HG02981 (cell line): ENCODE results near the gene CTSZ.
"Not testable (repeated sequence)": the region's sequence is repeated elsewhere in the genome, so short reads cannot be mapped to it uniquely, and the experiment has no call there.

Experiments used
- ATAC-seq: cut with Tn5 transposase; IDR thresholded peaks from one replicate; pipeline ENCODE4 v1.9.1; 2021; ENCODE audit warnings: mild to moderate bottlenecking, moderate library complexity; ENCODE audit not compliant: unreplicated experiment

The CTSZ gene

DNA sequence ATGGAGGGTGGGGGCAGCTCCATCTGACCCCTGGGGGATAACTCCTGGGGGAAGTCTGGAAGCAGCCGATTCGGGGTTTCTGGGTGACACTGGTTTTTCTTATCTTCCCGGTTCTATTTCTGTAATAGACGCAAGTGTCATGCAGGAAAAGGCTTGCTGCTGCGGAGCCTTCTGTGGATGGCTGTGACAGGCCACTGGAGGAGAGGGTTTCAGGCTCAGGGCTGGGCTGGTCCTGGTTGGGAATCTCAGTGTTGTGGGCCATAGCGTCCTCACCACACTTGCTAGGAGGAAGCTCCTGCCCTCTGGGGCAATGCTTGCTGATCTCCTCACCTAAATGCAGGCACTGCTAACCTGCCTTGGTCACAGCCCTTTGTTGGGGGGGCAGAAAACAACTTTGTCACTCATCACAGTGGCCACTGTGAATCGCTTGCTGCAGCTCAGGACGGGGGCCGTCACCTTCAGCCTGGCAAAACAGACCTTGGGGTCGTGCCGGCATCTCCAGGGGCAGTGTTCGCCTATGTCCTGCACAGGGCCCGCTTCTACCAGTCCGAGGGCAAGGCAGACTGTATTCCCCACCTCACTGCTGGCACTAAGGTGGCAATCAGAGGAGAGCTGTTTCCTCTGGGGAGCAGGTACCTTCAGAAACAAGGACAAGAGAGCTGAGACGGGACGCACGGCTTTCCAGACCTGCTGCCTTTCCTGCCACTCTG lies 7.8 kb upstream of the CTSZ start:
- no peak for ATAC-seq

DNA sequence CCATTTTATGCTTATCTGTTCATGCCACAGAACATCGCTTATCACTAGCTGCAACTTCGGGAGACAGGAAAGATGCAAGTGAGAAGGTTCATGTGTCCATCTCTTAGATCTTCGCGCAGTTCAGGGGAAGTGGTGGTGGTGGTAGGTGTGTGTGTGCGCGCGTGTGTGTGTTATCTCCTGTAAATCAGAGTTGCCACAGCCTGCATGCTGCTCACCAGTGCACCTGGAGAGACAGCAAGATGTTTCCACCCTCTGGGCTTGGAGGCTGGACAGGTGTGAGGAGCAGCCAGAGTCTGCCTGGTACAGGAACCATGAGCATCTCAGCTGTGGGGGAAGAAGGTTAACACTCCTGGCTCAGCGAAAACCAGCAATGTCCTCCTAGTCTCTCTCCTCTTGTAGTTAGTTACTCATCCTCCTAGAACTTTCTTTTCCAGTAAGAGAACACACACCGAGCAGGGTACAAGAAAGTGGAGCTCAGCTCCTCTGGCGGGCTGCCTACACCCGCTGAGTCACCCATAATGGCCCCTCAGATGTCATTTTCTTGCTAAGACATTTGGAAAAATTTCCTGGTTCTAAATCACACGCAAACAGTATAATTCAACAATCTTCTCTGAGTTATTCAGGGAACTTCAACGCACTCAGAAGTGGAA lies 7.0 kb upstream of the CTSZ start:
- ATAC-seq: no peak

DNA sequence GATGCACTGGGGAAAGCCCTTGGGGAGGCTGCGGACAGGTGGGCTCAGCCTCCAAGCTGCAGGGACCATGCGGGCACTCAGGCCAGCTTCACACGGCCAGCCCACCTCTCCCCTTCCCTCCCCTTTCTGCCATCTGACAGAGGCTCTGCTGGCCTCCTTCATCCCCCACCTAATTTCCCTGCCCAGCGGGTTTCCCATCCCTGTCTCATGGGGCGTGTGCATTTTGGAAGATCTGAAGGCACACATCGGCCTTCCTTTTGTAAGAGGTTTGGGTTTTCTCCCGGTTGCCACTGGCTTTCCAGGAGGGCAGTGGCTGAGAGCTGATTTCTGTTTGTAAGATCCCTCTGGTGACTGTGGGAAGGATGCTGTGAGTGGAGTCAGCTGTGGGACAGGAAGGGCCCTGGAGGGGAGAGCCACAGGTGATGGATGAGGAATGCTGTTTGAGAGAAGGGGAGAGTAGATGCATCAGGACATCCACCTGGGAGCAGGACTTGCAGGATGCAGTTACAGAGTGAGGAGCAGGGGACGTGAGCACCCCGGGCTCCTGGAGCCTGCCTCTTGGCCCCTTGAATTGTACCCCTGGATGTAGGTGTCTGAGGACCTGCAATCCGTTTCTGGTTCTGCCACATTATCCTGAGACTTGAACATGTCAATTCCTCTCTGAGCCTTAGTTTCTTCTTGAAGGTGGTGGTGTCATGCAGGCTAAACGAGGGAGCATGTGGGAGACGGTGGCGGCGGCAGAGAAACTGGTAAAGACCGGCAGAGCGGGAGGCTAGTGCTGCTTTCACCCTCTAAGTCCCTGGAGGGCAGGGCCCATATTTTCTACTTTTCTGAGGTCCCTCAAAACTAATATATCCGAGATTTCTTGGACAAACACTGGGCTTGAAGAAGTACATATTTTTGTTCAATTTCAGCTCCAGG lies 6.2 kb upstream of the CTSZ start:
- ATAC-seq: no peak

DNA sequence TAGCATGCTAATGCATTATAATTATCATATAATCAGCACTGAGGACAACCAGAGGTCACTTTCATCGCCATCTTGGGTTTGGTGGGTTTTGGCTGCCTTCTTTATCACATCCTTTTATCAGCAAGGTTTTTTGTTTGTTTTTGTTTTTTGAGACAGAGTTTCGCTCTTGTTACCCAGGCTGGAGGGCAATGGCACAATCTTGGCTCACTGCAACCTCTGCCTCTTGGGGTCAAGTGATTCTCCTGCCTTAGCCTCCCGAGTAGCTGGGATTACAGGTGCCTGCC lies 4.8 kb upstream of the CTSZ start:
- not testable (repeated sequence) for ATAC-seq

DNA sequence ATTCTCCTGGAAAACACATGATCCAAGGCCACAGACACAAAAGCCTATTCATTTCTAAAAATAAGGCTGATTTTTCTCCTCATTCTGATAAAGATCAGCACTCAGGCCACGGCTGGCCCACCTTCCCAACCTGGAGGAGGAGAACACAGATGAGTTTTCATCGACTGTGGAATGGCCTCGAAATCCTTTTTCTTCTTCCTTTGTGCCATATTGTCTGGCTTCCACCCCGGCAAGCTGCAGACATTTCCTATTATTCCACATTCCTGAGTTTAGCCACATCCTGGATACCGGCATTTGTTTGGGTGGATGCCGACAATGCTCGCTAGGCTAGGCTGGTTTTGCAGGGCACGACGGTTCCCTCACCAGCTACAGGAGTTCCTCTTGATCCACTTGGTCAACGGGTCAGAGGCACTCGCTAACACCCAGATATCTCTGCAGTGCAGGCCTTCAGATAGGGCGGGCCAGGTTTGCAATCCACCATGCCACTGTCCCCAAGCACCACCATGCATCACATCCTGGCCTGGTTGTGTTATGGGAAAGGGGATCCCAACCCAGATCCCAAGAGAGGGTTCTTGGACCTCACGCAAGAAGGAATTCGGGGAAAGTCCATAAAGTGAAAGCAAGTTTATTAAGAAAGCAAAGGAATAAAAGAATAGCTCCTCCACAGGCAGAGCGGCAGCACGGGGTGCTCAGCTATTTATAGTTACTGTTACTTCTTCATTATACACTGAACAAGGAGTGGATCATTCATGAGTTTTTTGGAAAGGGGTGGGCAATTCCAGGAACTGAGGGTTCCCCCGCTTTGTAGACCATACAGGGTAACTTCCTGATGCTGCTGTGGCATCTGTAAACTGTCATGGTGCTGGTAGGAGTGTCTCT lies 4.2 kb upstream of the CTSZ start:
- ATAC-seq: no peak

DNA sequence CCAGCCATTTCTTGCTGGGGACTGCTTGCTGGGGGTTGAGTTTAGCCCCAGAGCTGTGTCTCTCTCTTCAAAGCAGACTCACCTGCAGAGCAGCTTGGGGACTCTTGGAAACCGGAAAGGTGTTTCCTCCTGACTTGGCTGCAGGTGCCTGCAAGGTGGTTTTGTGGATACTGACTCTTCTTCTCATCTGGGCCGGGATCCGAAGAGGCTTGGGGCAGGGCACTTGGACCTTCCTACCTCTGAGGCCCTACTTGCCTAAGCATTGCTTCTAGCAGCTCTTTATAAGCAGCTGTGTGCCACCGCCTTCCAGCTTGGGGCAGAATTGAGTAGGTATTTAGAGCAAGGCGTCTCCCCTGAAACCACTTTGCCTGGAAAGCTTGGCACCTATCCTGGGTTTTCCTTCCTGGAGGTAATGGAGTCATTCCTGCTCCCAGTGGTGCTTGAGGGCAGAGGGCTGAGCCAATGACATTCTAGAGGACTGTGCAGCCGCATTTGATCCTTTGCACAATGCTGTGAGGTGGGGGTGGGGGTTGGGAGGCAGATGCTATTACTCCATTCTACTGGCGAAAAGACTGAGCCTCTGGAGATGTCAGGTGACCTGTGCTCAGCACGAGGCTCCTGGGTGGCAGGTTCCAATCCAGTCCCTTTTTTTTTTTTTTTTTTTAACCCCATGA lies 3.4 kb upstream of the CTSZ start:
- ATAC-seq: no peak

DNA sequence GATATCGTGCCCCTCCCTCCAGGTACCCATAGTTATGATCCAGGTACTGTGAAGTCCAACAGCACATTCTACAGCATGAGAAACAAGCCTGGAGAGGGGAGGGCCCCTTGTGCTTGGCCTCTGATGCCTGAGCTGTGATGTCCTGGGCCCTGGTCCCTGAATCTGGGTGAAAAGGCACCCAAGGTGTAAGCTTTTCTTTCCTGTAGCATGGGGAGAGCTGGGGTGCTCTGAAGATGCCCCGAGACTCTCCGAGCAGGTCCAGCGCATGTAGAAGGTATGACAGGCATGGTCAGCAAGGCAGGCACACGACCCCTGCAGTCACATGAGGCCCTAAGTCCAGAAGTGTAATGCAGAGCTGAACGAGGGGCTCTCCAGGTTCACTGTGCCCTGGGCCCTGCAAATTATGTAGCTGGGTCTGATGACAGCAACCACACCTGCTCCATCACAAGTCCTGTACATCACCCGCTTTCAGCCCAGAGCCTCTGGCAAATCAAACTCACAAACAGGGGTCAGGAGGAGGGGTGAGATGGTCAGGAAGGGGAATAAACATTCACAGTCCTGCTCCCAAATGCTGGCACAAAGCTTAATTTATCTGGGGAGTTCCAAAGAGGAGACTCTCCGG lies 1.8 kb upstream of the CTSZ start:
- ATAC-seq: no peak

DNA sequence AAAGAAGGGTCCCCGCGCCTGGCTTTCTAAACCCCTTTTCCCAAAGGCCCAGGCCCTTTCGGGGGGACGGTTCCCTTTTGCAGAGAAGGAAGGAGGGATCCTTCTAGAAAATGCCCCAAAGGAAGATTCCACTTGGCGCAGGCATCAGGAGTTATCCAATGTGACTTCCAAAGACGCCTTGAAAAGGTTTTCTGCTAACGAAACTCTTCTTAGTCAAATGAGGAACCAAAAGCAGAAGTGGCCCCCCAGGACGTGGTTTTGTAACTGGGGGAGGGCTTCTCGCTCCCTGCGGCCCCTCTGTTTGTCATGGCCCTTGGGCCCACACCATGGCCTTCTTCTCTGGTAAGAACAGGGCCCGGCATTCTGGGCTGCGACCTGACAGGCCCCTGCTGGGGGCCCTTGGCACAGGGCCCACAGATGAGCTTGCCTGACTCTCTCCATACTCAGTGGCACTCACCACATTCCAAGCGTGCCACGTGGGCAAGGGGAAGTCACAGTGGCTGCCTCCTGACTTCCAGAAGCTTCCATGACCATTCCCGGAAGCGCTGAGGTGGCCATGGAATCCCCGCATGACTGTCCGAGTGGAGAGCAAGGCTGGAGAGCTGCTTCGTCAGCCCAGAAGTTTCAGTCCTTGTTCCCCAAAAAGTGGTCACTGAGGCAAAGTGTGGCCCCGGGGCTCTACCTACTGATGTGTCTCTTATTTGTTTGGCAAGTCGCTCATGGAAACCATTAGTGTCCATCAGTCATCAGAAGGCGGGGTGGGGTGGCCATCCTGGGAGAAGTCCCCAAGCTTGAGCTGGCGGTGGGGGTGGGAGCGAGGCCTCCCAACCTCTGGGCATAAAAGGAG lies 834 bp upstream of the CTSZ start:
- peak; percentile 30 for ATAC-seq

DNA sequence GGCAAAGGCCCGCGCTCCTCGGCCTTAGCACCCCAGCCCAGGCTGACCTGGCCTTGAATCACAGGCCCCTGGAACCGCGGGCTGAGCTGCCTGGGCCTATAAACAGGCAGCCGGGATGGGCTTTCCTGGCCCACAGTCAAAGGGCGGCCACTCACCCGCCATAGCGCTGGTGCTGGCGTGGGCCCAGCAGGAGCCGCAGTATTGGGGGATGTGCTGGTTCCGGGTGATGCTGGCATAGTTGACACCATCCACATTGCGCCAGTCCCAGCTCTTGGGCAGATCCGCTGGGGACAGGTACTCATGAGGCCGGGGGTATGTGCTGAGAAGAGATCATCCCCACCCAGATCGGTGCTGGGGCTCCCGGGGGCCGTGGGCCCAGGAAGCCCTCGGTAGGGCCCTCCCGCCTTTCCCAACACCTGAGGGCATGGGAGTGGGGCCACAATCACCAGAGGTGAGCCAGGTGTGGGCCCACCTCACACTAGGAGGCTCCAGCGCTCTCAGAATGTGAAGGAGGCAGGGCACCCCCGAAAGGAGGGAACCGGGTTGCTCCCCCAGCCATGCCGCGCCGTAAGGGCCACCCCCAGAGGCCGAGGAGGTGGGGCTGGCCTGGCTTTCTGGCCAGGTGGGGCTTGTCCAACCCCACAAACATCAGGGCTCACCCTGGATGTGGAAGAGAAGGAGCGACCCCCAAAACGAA lies 739 bp downstream of the CTSZ start:
- no peak for ATAC-seq

DNA sequence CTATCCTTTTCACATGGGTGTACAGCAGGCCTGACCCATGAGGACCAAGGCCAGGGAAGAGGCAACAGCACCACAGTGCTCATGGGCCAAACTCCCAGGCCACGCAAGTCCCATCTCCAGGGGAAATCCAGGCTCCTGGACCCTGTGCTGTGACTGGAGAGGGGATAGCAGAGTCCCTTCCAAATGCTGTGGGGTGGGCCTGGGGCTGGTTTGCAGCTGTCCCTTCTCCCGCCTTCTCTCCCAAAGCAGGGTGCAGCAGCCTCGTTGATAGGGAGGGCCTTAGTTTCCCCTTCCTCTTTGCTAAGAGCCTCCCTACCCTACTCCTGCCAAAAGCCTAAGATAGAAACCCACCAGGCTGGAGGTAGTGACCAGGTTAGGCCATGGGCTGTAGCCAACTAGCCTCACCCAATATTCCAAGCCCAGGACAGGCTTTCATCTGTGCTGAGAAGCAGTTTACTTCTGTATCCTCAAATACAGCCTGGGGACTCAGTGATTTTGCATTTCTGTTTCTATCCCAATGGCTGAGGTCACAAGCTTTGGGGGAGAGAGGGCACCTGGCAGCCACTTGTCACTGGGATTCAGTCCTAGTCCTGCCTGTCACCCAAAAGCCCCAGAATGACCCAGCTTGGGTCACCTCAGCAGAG lies 1.4 kb downstream of the CTSZ start:
- ATAC-seq: no peak

DNA sequence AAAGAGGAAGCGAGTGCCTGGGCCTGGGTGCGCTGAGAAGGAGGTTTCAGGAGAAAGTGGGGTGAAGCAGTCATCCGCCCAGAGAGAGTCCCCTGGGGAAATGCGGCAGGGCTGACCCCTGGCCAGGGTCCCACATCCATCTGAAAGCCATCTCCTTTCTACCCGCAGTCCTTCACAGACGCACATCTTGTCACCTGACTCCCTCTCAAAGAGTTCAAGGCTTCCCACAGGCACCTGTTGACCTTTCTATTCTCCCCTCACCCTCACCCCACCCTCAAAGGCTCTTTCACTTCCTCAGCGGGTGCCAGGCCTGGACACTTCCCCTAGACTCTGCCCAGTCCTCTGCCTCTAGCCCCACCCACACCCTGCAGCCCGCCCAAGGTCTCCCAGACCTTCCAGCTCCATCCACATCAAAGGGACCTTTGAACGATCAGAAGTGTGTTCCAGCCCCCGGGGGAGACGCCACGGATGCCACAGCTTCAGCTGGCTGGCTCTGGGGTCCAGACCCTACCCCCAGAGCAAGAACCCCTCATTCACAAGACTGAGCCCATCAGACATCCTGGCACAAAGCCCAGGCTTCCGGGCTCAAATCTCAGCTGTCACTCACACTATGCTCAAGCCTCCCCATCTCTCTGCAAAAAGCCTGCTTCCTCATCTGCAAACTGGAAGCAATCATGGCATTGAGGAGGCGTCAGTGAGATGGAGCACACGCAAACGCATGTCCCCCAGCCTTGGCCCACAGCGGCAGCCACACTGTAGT lies 2.1 kb downstream of the CTSZ start:
- peak; percentile 53 for ATAC-seq

DNA sequence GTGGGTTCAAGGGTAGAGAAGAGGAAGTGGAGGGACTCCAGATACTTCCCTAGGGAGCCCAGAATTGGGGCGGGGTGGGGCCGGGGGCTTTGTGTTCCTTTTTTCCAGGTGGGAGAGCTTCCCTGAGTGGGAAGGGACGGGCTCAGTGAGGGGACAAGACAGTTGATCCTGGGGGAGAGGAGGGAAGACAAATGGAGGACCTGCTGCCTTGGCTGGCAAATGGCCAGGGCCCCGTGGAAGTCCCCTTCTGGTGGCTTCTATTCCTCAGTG lies 2.6 kb downstream of the CTSZ start:
- ATAC-seq: no peak

DNA sequence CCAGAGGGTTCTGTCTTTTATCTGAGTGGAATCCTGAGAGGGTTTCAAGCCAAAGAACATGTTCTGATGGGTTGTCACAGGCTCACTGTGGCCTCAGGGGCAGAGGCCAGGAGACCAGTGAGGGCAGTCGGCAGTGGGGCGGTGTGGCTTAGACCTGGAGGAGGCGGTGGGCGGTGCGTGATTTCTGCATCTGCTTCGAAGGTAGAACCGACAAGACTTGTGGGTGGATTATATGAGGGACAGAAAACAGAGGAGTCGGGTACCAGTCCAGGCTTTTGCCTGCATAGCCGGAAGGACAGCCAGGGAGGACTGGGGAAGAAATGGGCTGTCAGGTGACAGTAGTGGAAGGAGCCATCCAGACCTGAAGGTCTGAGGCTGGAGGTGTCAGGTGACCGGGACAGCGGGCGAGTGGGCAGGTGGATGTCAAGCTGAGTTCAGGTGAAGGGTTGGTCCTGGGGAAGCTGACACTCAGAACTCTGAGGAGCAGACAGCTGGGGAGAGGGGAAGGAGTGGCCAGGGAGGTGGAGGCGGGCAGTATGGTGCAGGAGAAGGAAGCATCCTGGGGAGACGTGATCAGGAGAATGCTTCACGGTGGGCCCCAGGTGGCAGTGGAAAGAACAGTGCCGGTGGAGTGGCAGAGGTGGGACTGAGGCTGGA lies 3.1 kb downstream of the CTSZ start:
- no peak for ATAC-seq

DNA sequence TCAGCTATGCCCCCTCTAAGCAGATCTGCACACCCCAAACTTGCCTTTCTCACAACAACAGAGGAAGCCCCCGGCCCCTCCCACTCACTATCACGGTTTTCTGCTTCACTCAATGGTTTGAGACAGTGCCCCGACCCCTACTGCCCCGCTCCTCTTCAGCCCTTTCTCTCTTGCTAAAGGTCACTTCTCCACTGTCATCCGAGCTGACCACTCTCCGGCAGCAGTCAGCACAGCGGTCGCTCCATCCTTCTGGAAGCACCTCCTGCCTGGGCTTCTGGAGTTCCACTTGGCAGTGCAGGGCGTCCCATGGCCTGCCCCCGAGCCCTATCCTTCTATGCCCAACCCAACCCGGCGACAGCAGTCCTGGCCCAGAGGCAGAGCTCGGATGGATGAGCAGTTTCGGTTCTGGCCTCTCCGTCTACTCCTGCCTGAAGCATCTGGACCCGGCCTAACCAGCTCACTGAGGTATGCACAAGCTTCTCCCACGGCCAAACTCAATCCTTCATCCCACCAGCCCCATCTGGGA lies 4.1 kb downstream of the CTSZ start:
- ATAC-seq: no peak

DNA sequence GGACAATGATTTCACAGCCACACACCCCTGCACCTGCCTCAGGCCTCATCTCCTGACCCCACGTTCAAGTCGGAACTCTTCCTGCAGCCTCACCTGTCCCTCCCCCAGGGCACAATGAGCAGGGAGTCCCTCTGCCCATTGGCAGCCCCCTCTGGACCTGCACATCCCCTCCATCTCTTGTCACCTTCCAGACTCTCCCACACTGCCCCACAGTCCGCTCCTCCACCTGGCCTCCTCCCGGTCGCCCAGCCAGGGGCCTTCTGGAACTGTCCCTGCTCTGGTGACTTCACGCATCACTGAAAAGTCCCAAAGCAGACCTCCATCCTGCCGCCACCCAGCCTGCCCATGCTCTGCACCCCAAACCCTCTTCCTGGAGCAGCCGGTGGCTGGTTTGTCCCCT lies 4.7 kb downstream of the CTSZ start:
- ATAC-seq: no peak

DNA sequence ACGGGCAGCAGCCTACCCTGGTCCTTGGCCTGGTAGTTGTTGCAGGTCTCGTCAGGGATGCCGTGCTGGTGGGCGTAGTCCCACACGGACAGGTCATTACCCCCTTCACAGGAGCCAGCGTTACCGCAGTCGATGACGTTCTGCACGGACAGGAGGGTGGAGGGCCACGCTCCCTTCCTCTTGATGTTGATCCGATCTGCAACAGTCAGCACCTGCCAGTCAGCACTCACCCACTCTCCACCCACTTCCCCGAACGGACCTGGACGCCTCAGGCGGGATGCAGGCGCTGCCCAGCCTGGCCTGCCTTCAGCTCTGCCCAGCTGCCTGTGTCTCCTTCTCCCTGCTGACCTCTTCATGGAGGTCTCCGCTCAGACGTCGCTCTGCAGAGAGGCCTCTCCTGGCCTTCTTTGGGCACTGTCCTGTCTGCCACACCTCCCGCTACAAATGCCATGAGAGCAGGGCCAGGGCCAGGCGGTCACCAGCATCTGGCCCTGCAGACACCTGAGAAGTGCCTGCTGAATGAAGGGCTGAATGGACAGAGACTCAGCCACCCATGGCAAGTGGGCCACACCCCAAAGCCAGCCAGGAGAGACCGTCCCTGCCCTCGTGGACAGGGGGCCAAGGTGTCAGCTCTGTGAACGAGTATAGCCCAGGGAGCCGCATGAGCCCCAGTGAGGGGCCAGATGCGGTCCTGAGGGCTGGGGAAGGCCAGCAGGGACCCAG lies 5.4 kb downstream of the CTSZ start:
- ATAC-seq: no peak
